HG03439 (cell line): ENCODE results near the gene RFK.

Source experiments
- ATAC-seq: cut with Tn5 transposase; IDR thresholded peaks from one replicate; pipeline ENCODE4 v1.9.1; 2021; ENCODE audit warnings: mild to moderate bottlenecking, moderate library complexity; ENCODE audit not compliant: unreplicated experiment

RFK gene

DNA sequence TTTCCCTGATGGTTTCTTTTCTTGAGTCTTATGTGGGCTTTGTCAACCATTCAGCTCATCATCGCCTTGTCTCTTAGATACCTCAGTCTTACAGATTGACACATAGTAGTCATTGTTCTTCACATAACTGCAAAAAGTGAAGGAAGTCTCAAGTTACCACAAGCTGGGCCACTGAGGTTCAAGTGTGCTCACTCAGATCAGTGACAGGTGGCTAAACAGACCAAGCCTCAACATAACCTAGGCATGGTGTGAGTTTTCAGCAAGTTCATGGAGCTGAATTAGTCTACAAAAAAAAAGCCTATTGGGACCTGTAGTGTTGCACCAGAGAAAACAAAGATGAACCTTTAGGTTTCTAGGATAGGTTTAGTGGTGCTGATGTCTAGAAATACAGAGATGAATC lies 58.2 kb downstream of the RFK start:
- no peak for ATAC-seq
